GM13977 (cell line): ENCODE measurements around the gene UTY.

Source experiments
- DNase-seq: peaks from one replicate; pipeline ENCODE4 v3.0.0; 2012; ENCODE audit warnings: low spot score
- in situ Hi-C: fragments of 300-500 bp; cut with MboI; formaldehyde crosslinking; loops from one replicate; pipeline ENCODE4 v1.12.0; 2022; ENCODE audit warnings: low sequenced_read_pairs, low pct_unique_long_range_greater_than_20kb, mixed read lengths, inconsistent platforms; ENCODE audit not compliant: unreplicated experiment
- TF ChIP-seq, protein P1 (sequence below): IDR thresholded peaks from 2 replicates; pipeline ENCODE4 v1.5.1; 2012; ENCODE audit warnings: mild to moderate bottlenecking, control low read depth; ENCODE audit not compliant: insufficient read depth; ENCODE audit errors: extremely low read depth, missing control alignments

The UTY gene

DNA sequence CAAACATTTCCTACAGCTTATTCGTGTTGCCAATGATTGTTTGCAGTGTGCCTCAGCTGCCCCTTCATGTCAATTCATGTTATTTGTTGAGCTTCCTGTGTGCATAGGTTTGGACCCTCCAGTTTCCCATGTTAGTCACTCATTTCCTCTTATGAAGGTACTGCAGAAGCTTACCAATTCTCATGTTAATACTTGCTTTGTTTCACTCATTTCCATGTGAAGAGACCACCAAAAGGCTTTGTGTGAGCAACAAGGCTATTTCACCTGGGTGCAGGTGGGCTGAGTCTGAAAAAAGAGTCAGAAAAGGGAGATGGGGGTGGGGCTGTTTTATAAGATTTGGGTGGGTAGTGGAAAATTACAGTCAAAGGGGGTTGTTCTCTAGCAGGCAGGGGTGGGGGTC lies 274.6 kb downstream of the UTY start:
- TF ChIP-seq, protein P1, sequence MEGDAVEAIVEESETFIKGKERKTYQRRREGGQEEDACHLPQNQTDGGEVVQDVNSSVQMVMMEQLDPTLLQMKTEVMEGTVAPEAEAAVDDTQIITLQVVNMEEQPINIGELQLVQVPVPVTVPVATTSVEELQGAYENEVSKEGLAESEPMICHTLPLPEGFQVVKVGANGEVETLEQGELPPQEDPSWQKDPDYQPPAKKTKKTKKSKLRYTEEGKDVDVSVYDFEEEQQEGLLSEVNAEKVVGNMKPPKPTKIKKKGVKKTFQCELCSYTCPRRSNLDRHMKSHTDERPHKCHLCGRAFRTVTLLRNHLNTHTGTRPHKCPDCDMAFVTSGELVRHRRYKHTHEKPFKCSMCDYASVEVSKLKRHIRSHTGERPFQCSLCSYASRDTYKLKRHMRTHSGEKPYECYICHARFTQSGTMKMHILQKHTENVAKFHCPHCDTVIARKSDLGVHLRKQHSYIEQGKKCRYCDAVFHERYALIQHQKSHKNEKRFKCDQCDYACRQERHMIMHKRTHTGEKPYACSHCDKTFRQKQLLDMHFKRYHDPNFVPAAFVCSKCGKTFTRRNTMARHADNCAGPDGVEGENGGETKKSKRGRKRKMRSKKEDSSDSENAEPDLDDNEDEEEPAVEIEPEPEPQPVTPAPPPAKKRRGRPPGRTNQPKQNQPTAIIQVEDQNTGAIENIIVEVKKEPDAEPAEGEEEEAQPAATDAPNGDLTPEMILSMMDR, result no peak
- DNase-seq, result no peak
- in situ Hi-C loops, result no loop called here
